ENCODE data around the gene MTFR1L.

MTFR1L gene

GRCh38 chr1:25844536-25845337 is 25.0 kb downstream of the MTFR1L start:
- H3K4me3 ChIP-seq: no peak overlapping the region
- H3K27ac ChIP-seq: no peak overlapping the region

- H3K4me3 ChIP-seq: no peak overlapping the region
- no peak overlapping the region for H3K27ac ChIP-seq
Measured at GRCh38 chr1:25845664-25846063, 25.9 kb downstream of the MTFR1L start.

- Histone ChIP-seq H3K4me3 (no peak overlapping the region), H3K27ac (no peak overlapping the region)
Measured at GRCh38 chr1:25847929-25848328, 28.2 kb downstream of the MTFR1L start.

- no peak overlapping the region for H3K27ac ChIP-seq
- H3K4me3 ChIP-seq: no peak overlapping the region
Measured at GRCh38 chr1:25848531-25848930, 28.8 kb downstream of the MTFR1L start.

- H3K27ac ChIP-seq: no peak overlapping the region
- no peak overlapping the region for H3K4me3 ChIP-seq
Measured at GRCh38 chr1:25854554-25854953, 34.8 kb downstream of the MTFR1L start.

GRCh38 chr1:25856856-25857255 is 37.1 kb downstream of the MTFR1L start:
- no peak overlapping the region for H3K27ac ChIP-seq
- H3K4me3 ChIP-seq: no peak overlapping the region

GRCh38 chr1:25858494-25858893 is 38.7 kb downstream of the MTFR1L start:
- Histone ChIP-seq H3K4me3 (peak overlapping the region; percentile 35 to 60 (median 46)), H3K27ac (peak overlapping the region in 4 of 21 experiments; percentile 29 to 80 (median 53))

GRCh38 chr1:25858906-25859789 is 39.4 kb downstream of the MTFR1L start, which contains the start of gene AUNIP:
AUNIP (minus strand) TSS chr1:25859457; CDS start chr1:25859357, 100 bp downstream.
- H3K27ac ChIP-seq: peak within 1 kb of the TSS in 20 of 21 experiments; percentile 24 to 83 (median 70)
- H3K4me3 ChIP-seq: peak within 1 kb of the TSS; percentile 35 to 60 (median 46)

GRCh38 chr1:25861316-25862286 is 41.8 kb downstream of the MTFR1L start:
- no peak overlapping the region for H3K4me3 ChIP-seq
- peak overlapping the region in 3 of 21 experiments; percentile 3 to 47 (median 16) for H3K27ac ChIP-seq

- peak overlapping the region in 1 of 21 experiments; percentile 39 for H3K27ac ChIP-seq
Measured at GRCh38 chr1:25862785-25863485, 43.2 kb downstream of the MTFR1L start.

GRCh38 chr1:25863486-25864262 is 43.9 kb downstream of the MTFR1L start:
- Histone ChIP-seq H3K4me3 (no peak overlapping the region), H3K27ac (peak overlapping the region in 2 of 21 experiments; percentile 3 to 39)

More at GRCh38 chr1:25862785-25863485, 43.2 kb downstream of the MTFR1L start:
- no peak overlapping the region for H3K4me3 ChIP-seq

- H3K27ac ChIP-seq: no peak overlapping the region
- H3K4me3 ChIP-seq: no peak overlapping the region
Measured at GRCh38 chr1:25864434-25864833, 44.7 kb downstream of the MTFR1L start.

- no peak overlapping the region for H3K4me3 ChIP-seq
- no peak overlapping the region for H3K27ac ChIP-seq
Measured at GRCh38 chr1:25866288-25866687, 46.5 kb downstream of the MTFR1L start.

- Histone ChIP-seq H3K27ac (peak overlapping the region in 3 of 21 experiments; percentile 17 to 52 (median 41)), H3K4me3 (no peak overlapping the region)
Measured at GRCh38 chr1:25867210-25867991, 47.6 kb downstream of the MTFR1L start.

GRCh38 chr1:25869909-25870606 is 50.3 kb downstream of the MTFR1L start:
- Histone ChIP-seq H3K27ac (peak overlapping the region in 1 of 21 experiments; percentile 69), H3K4me3 (no peak overlapping the region)

GRCh38 chr1:25870614-25871013 is 50.9 kb downstream of the MTFR1L start:
- peak overlapping the region in 1 of 21 experiments; percentile 69 for H3K27ac ChIP-seq

More at GRCh38 chr1:25870614-25871013, 50.9 kb downstream of the MTFR1L start:
- H3K4me3 ChIP-seq: no peak overlapping the region

Data from skin epidermis (tissue), 12 donors.